GM12875 (cell line): ENCODE data around the gene SLIT3.

Source experiments
- H3K4me3 ChIP-seq: one replicate; pipeline ENCODE4 v1.5.1; 2011; ENCODE audit warnings: low read depth, low read length, control low read depth
- CTCF ChIP-seq: IDR thresholded peaks from 2 replicates; pipeline ENCODE4 v1.5.1; 2011; ENCODE audit warnings: low read depth, mild to moderate bottlenecking, control low read depth, inconsistent platforms, low read length, moderate library complexity, borderline replicate concordance; ENCODE audit not compliant: insufficient read depth

Gene SLIT3

GRCh38 chr5:168706655-168707069 lies 594.3 kb downstream of the SLIT3 start:
- no peak overlapping the region for H3K4me3 ChIP-seq
- TF ChIP-seq CTCF = peak; percentile 60; the same call in 1 of the 2 replicates

GRCh38 chr5:168705321-168705720 lies 595.6 kb downstream of the SLIT3 start:
- no peak for TF ChIP-seq CTCF
- no peak overlapping the region for H3K4me3 ChIP-seq

GRCh38 chr5:168702511-168702910 lies 598.4 kb downstream of the SLIT3 start:
- TF ChIP-seq CTCF = no peak
- no peak overlapping the region for H3K4me3 ChIP-seq

- H3K4me3 ChIP-seq = no peak overlapping the region
- TF ChIP-seq CTCF = no peak
These were observed 599.3 kb downstream of the SLIT3 start for GRCh38 chr5:168701641-168702040.

- no peak overlapping the region for H3K4me3 ChIP-seq
- no peak for TF ChIP-seq CTCF
These were observed 601.9 kb downstream of the SLIT3 start for GRCh38 chr5:168699002-168699401.

- TF ChIP-seq CTCF = no peak
- H3K4me3 ChIP-seq = no peak overlapping the region
These were observed 603.8 kb downstream of the SLIT3 start for GRCh38 chr5:168697034-168697720.

- no peak overlapping the region for H3K4me3 ChIP-seq
- no peak for TF ChIP-seq CTCF
These were observed 604.3 kb downstream of the SLIT3 start for GRCh38 chr5:168696611-168697010.
